Tibial nerve (tissue), 4 donors: ENCODE results near the gene ACTR5.

Experiments
- EP300 ChIP-seq, 2 donors: sonication (generic); formaldehyde crosslinking; IDR thresholded peaks; one replicate each; pipeline ENCODE4 v1.6.1; 2017; ENCODE audit warnings: antibody characterized with exemption in 2 of 2, mild to moderate bottlenecking in 1 of 2
- POLR2A ChIP-seq, 2 donors: fragments of 450-650 bp; IDR thresholded peaks; one replicate each; pipeline ENCODE4 v1.6.1; 2017; ENCODE audit warnings: antibody characterized with exemption in 2 of 2, mild to moderate bottlenecking in 2 of 2, moderate library complexity in 2 of 2
- TF ChIP-seq, protein P1 (sequence below), 5 experiments: fragments of 200-600 bp in 3 of 5; fragments of 450-650 bp in 2 of 5; sonication (generic) in 3 of 5; IDR thresholded peaks; one replicate each; pipeline ENCODE4 v1.5.1; 2016 to 2019; ENCODE audit warnings: antibody characterized with exemption in 5 of 5, mild to moderate bottlenecking in 3 of 5, moderate library complexity in 2 of 5

DNA sequence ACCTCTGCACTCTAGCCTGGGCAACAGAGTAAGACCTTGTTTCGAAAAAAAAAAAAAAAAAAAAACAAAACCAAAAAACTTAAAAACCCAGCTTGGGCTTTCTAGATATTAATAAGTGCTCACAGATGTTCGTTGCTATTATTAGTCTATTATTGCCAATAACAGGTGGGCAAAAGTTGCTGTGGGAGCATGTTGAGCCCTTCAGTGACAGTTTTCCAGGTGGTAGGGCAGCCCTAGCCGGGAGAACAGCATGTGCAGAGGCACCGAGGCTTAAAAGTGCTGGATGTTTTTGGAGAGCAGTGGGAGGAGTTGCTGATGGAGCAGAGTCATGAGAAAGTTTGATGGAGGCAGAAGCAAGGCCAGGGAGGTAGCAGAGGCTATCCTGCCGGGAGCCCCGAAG, 61.7 kb downstream of the ACTR5 start:
- TF ChIP-seq, protein P1, sequence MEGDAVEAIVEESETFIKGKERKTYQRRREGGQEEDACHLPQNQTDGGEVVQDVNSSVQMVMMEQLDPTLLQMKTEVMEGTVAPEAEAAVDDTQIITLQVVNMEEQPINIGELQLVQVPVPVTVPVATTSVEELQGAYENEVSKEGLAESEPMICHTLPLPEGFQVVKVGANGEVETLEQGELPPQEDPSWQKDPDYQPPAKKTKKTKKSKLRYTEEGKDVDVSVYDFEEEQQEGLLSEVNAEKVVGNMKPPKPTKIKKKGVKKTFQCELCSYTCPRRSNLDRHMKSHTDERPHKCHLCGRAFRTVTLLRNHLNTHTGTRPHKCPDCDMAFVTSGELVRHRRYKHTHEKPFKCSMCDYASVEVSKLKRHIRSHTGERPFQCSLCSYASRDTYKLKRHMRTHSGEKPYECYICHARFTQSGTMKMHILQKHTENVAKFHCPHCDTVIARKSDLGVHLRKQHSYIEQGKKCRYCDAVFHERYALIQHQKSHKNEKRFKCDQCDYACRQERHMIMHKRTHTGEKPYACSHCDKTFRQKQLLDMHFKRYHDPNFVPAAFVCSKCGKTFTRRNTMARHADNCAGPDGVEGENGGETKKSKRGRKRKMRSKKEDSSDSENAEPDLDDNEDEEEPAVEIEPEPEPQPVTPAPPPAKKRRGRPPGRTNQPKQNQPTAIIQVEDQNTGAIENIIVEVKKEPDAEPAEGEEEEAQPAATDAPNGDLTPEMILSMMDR (IDR thresholded peaks at IDR 0.05): no peak
- TF ChIP-seq POLR2A (IDR thresholded peaks at IDR 0.05) (no peak), EP300 (IDR thresholded peaks at IDR 0.05) (no peak)
